GM12864 (cell line): Measurements from ENCODE around the gene ADAMTSL2.

Source experiments
- DNase-seq: peaks from one replicate; pipeline ENCODE4 v3.0.0-alpha.2; 2011; ENCODE audit warnings: low read depth
- H3K4me3 ChIP-seq: 2 replicates; pipeline ENCODE4 v1.5.1; 2011; ENCODE audit warnings: mild to moderate bottlenecking, low read depth, low read length, control low read depth
- TF ChIP-seq, protein P1 (sequence below): IDR thresholded peaks from 2 replicates; pipeline ENCODE4 v1.5.1; 2011; ENCODE audit warnings: low read depth, mild to moderate bottlenecking, moderate library complexity, low read length, control low read depth, inconsistent platforms; ENCODE audit errors: missing control alignments

ADAMTSL2 gene

DNA sequence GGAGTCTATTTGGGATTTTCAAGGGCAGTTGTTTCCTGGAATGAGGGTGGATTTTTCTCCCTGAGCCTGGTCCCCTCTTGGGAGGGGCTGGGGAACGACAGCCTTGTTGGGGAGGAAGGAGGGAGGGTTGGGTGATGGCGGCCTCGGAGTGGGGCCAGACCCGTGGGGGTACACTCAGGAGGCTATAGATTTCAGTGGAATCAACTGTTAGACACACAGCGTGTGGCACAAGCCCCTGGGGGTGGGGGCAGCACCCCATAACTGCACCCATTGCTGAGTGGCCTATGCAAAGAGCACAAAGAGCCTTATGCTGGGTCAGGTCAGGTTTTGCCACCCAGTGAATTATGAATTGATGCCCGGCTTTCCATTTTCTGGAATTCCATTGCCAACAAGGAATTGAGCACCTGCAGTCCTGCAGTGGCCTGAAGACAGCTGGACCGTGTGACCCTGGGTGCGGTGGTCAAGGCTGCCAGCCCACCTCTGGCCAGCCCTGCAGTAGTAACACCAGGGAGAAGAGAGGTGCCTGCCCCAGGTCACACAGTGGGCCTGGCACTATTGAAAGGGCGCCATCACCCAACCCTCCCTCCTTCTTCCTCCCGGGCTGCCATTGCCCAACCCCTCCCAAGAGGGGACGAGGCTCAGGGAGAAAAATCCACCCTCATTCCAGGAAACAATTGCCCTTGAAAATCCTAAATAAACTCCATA is 18.1 kb upstream of the ADAMTSL2 start:
- no peak for DNase-seq
- TF ChIP-seq, protein P1, sequence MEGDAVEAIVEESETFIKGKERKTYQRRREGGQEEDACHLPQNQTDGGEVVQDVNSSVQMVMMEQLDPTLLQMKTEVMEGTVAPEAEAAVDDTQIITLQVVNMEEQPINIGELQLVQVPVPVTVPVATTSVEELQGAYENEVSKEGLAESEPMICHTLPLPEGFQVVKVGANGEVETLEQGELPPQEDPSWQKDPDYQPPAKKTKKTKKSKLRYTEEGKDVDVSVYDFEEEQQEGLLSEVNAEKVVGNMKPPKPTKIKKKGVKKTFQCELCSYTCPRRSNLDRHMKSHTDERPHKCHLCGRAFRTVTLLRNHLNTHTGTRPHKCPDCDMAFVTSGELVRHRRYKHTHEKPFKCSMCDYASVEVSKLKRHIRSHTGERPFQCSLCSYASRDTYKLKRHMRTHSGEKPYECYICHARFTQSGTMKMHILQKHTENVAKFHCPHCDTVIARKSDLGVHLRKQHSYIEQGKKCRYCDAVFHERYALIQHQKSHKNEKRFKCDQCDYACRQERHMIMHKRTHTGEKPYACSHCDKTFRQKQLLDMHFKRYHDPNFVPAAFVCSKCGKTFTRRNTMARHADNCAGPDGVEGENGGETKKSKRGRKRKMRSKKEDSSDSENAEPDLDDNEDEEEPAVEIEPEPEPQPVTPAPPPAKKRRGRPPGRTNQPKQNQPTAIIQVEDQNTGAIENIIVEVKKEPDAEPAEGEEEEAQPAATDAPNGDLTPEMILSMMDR: no peak

DNA sequence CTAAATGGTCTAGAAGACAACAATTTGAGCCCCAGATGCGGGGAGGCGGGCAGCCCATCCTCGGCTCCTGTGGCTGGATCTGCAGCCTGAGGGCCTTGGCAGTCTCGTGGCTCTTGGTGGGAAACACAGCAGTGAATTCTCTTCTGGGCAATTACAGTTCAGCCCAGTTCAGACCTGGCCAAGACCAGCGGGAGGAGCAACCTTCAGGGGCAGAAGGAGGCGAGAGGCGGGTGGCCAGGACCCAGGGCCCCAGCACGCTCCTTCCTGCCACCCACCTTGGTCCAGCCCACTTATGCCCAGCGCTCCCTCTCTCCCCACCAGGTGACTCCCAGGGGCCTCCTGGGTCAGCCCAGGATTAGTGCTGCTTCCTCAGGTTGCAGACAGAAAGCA is 17.5 kb upstream of the ADAMTSL2 start:
- no peak overlapping the region for H3K4me3 ChIP-seq
- no peak for DNase-seq
- TF ChIP-seq, protein P1: no peak

More for the DNA sequence above, 18.1 kb upstream of the ADAMTSL2 start:
- no peak overlapping the region for H3K4me3 ChIP-seq

DNA sequence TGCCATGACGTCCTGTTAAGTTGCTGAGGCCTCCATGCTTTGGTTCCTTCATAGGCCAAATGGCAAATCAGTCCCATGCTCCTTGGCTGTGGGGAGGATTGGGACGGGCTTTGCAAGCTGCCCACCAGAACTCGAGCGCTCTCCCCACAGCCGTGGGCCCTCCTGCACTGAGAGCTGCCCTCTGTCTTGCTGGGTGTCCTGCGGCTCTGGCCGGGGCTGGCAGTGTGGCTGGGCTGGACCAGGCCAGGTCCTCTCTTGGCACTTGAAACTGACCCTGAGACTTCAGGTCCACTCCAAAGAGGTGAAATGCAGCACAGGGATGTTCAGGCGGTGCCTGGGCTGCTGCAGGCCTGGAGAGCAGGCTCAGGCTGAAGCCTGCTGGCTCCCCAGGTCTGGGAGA is 16.8 kb upstream of the ADAMTSL2 start:
- no peak overlapping the region for H3K4me3 ChIP-seq
- TF ChIP-seq, protein P1: no peak
- DNase-seq: no peak

DNA sequence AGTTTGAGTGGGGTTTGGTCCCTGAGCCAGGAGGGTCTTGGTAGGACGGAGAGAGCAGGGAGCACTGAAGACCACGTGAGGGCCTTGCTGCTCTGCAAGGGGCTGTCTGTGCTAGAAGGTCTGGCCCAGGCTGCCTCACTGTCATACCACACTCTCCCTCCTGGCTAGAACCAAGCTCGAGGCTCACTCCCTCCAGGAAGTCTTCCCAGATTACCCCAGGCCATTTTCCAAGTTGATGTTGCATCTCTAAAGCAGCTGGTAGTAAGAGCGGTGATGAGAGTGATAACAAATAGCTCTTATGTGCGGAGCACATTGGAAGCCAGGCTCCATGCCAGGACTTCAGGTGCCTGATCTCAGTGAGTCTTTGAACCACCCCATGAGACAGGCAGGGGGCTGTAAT is 16.3 kb upstream of the ADAMTSL2 start:
- no peak overlapping the region for H3K4me3 ChIP-seq
- TF ChIP-seq, protein P1: no peak
- no peak for DNase-seq

DNA sequence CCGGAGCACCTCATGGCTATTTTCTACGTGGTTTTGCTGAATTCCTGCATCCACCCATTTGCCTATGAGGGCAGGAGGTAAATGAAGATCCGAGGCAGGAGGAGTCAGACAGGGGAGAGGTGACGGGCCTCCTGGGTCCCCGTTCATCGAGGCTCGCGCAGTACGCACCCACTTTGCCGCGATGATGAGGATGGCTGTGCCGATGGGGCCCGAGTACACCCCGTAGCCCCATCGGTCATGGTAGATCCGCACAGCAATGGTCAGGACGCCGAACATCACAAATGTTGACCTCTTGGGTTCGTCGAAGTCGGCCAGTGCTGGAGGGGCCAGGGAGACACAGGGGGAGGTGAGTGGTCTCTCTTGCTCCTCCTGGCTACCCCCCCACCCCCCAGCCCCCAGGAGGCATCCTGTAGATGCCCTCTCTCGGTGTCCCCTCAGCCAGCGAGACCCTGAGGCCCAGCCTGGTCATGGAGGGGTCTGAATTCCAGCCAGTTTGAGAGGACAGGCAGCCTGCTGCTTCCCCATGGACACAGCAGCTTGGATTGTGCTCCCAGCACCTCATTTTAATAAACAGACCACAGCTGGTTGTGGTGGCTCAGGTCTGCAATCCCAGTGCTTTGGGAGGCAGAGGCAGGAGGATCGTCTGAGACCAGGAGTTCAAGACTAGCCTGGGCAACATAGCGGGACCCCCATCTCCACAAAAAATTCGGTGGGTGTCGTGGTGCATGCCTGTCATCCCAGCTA is 15.6 kb upstream of the ADAMTSL2 start:
- H3K4me3 ChIP-seq: no peak overlapping the region
- no peak for DNase-seq
- TF ChIP-seq, protein P1: no peak

DNA sequence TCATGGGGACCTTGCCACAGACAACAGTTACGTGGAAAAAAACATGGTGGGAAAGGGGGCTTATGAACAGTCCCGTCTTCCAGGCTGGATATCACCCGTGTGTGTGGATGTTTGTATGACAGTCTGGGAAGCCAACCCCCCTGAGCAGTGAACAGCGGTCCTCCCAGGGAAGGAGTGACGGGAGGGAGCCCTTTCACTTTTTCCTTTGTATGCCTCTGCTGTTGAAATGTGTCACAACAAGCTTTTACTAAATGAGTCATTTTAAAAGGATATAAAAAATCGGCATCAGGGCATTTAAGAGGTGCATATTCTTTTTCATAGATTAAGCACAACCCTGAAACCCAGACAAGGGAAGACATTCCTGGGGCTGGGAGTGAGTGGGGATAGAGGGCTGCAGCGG is 14.8 kb upstream of the ADAMTSL2 start:
- H3K4me3 ChIP-seq: no peak overlapping the region
- TF ChIP-seq, protein P1: no peak
- DNase-seq: no peak
